NT2/D1 (cell line): ENCODE measurements around the gene INPP4B.

ENCODE experiments used
- SUZ12 ChIP-seq: IDR thresholded peaks from 2 replicates; pipeline ENCODE4 v1.6.1; 2011; ENCODE audit not compliant: insufficient read length, insufficient read depth; ENCODE audit errors: extremely low read depth
- YY1 ChIP-seq: IDR thresholded peaks from 2 replicates; pipeline ENCODE4 v1.6.1; 2011; ENCODE audit not compliant: insufficient read length, insufficient read depth
- ZNF274 ChIP-seq: IDR thresholded peaks from 2 replicates; pipeline ENCODE4 v1.6.1; 2011; ENCODE audit warnings: mild to moderate bottlenecking, low read depth, low read length

DNA sequence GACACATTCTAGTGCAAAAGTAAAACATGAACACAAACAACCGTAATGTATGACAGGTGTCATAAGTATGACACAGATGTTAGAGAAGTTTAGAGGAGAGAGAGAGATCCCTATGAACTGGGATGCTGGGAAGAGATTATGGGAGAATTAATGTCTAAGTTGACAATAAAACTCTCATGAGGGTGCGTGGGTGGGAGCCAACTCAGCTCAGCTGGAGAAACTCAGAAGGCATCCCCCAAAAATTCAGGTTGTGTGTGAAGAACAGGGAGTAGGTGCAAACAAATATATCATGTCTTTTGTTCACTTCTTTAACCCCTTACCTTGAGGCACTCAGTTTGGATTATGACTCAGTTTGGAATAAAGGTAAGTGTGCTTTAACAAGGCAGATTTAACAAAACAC is 484.1 kb downstream of the INPP4B start:
- TF ChIP-seq ZNF274 (no peak), YY1 (no peak), SUZ12 (no peak)
